OCI-LY7 (cell line): ENCODE data around the gene GSG1L. TPM values are rescaled to one million over a fixed set of nuclear protein-coding genes. Genes with fewer than 3 reads are reported as not detected.

Source experiments
- BruUV-seq: library from RNA; stranded (reverse); fragments of 400-500 nt; replicated peaks from 2 replicates; lab custom pipeline; 2021; lab: Mats Ljungman, UMichigan
- CTCF ChIA-PET: fragments of 300-600 bp; sonication (Branson Sonifier 250); formaldehyde crosslinking; loops from one replicate; lab custom pipeline; 2022; ENCODE audit warnings: antibody characterized with exemption; ENCODE audit not compliant: unreplicated experiment; lab: Charles Lee
- POLR2A ChIA-PET: fragments of 300-600 bp; sonication (Branson Sonifier 250); formaldehyde crosslinking; loops from one replicate; lab custom pipeline; 2022; ENCODE audit warnings: antibody characterized with exemption; lab: Charles Lee
- DNase-seq: peaks from one replicate; pipeline ENCODE4 v3.0.0-alpha.2; 2015; ENCODE audit warnings: low spot score
- H2AFZ ChIP-seq: fragments of 200-600 bp; sonication (generic), shearing (Covaris generic); 2 replicates; pipeline ENCODE4 v1.6.1; 2014; ENCODE audit warnings: mild to moderate bottlenecking, antibody characterized with exemption, low read length, moderate library complexity
- H3K27ac ChIP-seq: fragments of 200-600 bp; sonication (generic); 2 replicates; pipeline ENCODE4 v1.5.1; 2014; ENCODE audit warnings: mixed run types, low read depth, mild to moderate bottlenecking, moderate library complexity, low read length, inconsistent platforms; ENCODE audit not compliant: poor library complexity, severe bottlenecking
- H3K36me3 ChIP-seq: fragments of 200-600 bp; sonication (generic); 2 replicates; pipeline ENCODE4 v1.6.1; 2014; ENCODE audit warnings: mild to moderate bottlenecking, antibody characterized with exemption, low read length, moderate library complexity, mixed read lengths; ENCODE audit not compliant: insufficient read depth
- H3K4me1 ChIP-seq: fragments of 200-600 bp; sonication (generic); 2 replicates; pipeline ENCODE4 v1.5.1; 2014; ENCODE audit warnings: mild to moderate bottlenecking, low read length; ENCODE audit not compliant: insufficient read depth, poor library complexity, severe bottlenecking
- H3K4me2 ChIP-seq: fragments of 200-600 bp; sonication (generic); 2 replicates; pipeline ENCODE4 v1.6.1; 2014; ENCODE audit warnings: mild to moderate bottlenecking, low read length
- H3K4me3 ChIP-seq: fragments of 200-600 bp; sonication (generic); 2 replicates; pipeline ENCODE4 v1.5.1; 2014; ENCODE audit warnings: mild to moderate bottlenecking, low read depth, low read length; ENCODE audit not compliant: poor library complexity, severe bottlenecking
- H3K79me2 ChIP-seq: fragments of 200-600 bp; sonication (generic); 2 replicates; pipeline ENCODE4 v1.6.1; 2016; ENCODE audit warnings: low read depth, mild to moderate bottlenecking, low read length, moderate library complexity, mixed read lengths; ENCODE audit not compliant: insufficient read depth
- H3K9me2 ChIP-seq: fragments of 200-600 bp; sonication (generic); 2 replicates; pipeline ENCODE4 v1.6.1; 2016; ENCODE audit warnings: mild to moderate bottlenecking, low read length, mixed read lengths; ENCODE audit not compliant: insufficient read depth
- H3K9me3 ChIP-seq: fragments of 200-600 bp; sonication (generic); 2 replicates; pipeline ENCODE4 v1.6.1; 2014; ENCODE audit warnings: mild to moderate bottlenecking, mixed run types, low read length, mixed read lengths
- H4K20me1 ChIP-seq: fragments of 200-600 bp; sonication (generic); 2 replicates; pipeline ENCODE4 v1.6.1; 2014; ENCODE audit warnings: mild to moderate bottlenecking, antibody characterized with exemption, low read length, moderate library complexity, mixed read lengths; ENCODE audit not compliant: insufficient read depth
- CTCF ChIP-seq: fragments of 200-600 bp; sonication (generic); conservative IDR thresholded peaks from 2 replicates; pipeline ENCODE4 v1.5.1; 2014; ENCODE audit warnings: mild to moderate bottlenecking, antibody characterized with exemption, low read length, moderate library complexity, mixed read lengths
- EZH2phosphoT487 ChIP-seq: fragments of 200-600 bp; sonication (generic); IDR thresholded peaks from 2 replicates; pipeline ENCODE4 v1.6.1; 2018; ENCODE audit warnings: low read depth, borderline replicate concordance, mild to moderate bottlenecking, mixed run types, antibody characterized with exemption, low read length, moderate library complexity, mixed read lengths
- intact Hi-C: fragments of 100-400 bp; cut with micrococcal nuclease; formaldehyde crosslinking; loops from one replicate; pipeline ENCODE4 v1.10.0; 2022; ENCODE audit not compliant: unreplicated experiment
- total RNA-seq, 2 experiments: library from RNA; depleted of rRNA in 1 of 2; stranded (reverse); fragments of >200 nt in 1 of 2; shearing (Covaris generic) in 1 of 2; gene quantifications; 2 replicates each; pipeline ENCODE4 v1.2.3, GENCODE V29; 2014 to 2022

The GSG1L gene
- total RNA-seq, 2 experiments from 2014 or later: not detected

- no peak overlapping the region for H3K4me2 ChIP-seq
- H3K36me3 ChIP-seq: no peaks in the 10 kb centered on the region
- POLR2A ChIA-PET: no interaction called here
- no peaks in the 10 kb centered on the region for H3K79me2 ChIP-seq
- intact Hi-C loops: no loop called here
- no peaks in the 10 kb centered on the region for H3K9me3 ChIP-seq
- CTCF ChIA-PET: no interaction called here
- no peaks in the 10 kb centered on the region for H3K4me1 ChIP-seq
- DNase-seq: no peak
- no peaks in the 10 kb centered on the region for H4K20me1 ChIP-seq
- BruUV-seq: no TSS peak
- H3K4me3 ChIP-seq: no peak overlapping the region
- no peak overlapping the region for H3K27ac ChIP-seq
- TF ChIP-seq EZH2phosphoT487 (no peak), CTCF (no peak)
- no peaks in the 10 kb centered on the region for H3K9me2 ChIP-seq
- no peak overlapping the region for H2AFZ ChIP-seq
Observed at GRCh38 chr16:27870116-27870798, 193.3 kb downstream of the GSG1L start.

- no peak for DNase-seq
- Histone ChIP-seq H3K36me3 (no peaks in the 10 kb centered on the region), H3K9me2 (no peaks in the 10 kb centered on the region), H3K4me2 (no peak overlapping the region), H3K4me3 (no peak overlapping the region), H2AFZ (no peak overlapping the region), H3K9me3 (no peaks in the 10 kb centered on the region), H3K79me2 (no peaks in the 10 kb centered on the region), H3K27ac (no peak overlapping the region), H4K20me1 (no peaks in the 10 kb centered on the region), H3K4me1 (no peaks in the 10 kb centered on the region)
- BruUV-seq: no TSS peak
- intact Hi-C loops: no loop called here
- CTCF ChIA-PET: no interaction called here
- POLR2A ChIA-PET: no interaction called here
- TF ChIP-seq CTCF (no peak), EZH2phosphoT487 (no peak)
Observed at GRCh38 chr16:27869411-27869810, 194.1 kb downstream of the GSG1L start.

- no peak for DNase-seq
- Histone ChIP-seq H3K79me2 (no peaks in the 10 kb centered on the region), H3K36me3 (no peaks in the 10 kb centered on the region), H3K4me3 (no peak overlapping the region), H4K20me1 (no peaks in the 10 kb centered on the region), H2AFZ (no peak overlapping the region), H3K4me2 (no peak overlapping the region), H3K27ac (no peak overlapping the region), H3K4me1 (no peaks in the 10 kb centered on the region), H3K9me3 (no peaks in the 10 kb centered on the region), H3K9me2 (no peaks in the 10 kb centered on the region)
- CTCF ChIA-PET: no interaction called here
- intact Hi-C loops: no loop called here
- BruUV-seq: no TSS peak
- TF ChIP-seq EZH2phosphoT487 (no peak), CTCF (no peak)
- POLR2A ChIA-PET: interaction anchor here (0.5 kb wide), 1 partner anchor 923 kb away, joined by 3 read pairs; no protein-coding TSS in a partner anchor
Observed at GRCh38 chr16:27868180-27868579, 195.3 kb downstream of the GSG1L start.
